ENCODE measurements around the gene ARSG. TPM values are rescaled to one million over a fixed set of nuclear protein-coding genes. Genes with fewer than 3 reads are reported as not detected.

The ARSG gene
- polyA plus RNA-seq, 1 experiment = 1.9 TPM

- Histone ChIP-seq H3K4me3 (ENCODE audit: low read depth, low read length) (no peak overlapping the region), H3K9me3 (ENCODE audit: control insufficient read depth, insufficient read depth, low read length) (no peaks in the 10 kb centered on the region), H3K27ac (ENCODE audit: low read depth, low read length) (peak overlapping the region; percentile 95), H3K27me3 (ENCODE audit: control insufficient read depth, insufficient read depth, low read length) (no peaks in the 10 kb centered on the region)
- ChIA-PET CTCF (interaction anchor here (0.6 to 3.9 kb wide), 2 partner anchors 14 to 112 kb away, joined by 3 to 35 read pairs; no protein-coding TSS in a partner anchor), POLR2A (no interaction called here)
- TF ChIP-seq CTCF (IDR thresholded peaks at IDR 0.05; ENCODE audit: low read depth, low read length) = no peak
- DNase-seq (ENCODE audit: low read depth, low spot score) = no peak
Measured at GRCh38 chr17:68384471-68384870, 93.2 kb downstream of the ARSG start.

- POLR2A ChIA-PET = no interaction called here
- TF ChIP-seq CTCF (IDR thresholded peaks at IDR 0.05; ENCODE audit: low read depth, low read length) = no peak
- CTCF ChIA-PET = interaction anchor here (0.6 to 3.9 kb wide), 2 partner anchors 14 to 112 kb away, joined by 3 to 35 read pairs; no protein-coding TSS in a partner anchor
- DNase-seq (ENCODE audit: low read depth, low spot score) = no peak
- Histone ChIP-seq H3K27ac (ENCODE audit: low read depth, low read length) (no peak overlapping the region), H3K9me3 (ENCODE audit: control insufficient read depth, insufficient read depth, low read length) (no peaks in the 10 kb centered on the region), H3K4me3 (ENCODE audit: low read depth, low read length) (no peak overlapping the region), H3K27me3 (ENCODE audit: control insufficient read depth, insufficient read depth, low read length) (no peaks in the 10 kb centered on the region)
Measured at GRCh38 chr17:68384941-68385340, 93.6 kb downstream of the ARSG start.

- TF ChIP-seq CTCF (IDR thresholded peaks at IDR 0.05; ENCODE audit: low read depth, low read length) = no peak
- Histone ChIP-seq H3K27me3 (ENCODE audit: control insufficient read depth, insufficient read depth, low read length) (no peaks in the 10 kb centered on the region), H3K9me3 (ENCODE audit: control insufficient read depth, insufficient read depth, low read length) (no peaks in the 10 kb centered on the region), H3K4me3 (ENCODE audit: low read depth, low read length) (no peak overlapping the region), H3K27ac (ENCODE audit: low read depth, low read length) (no peak overlapping the region)
- CTCF ChIA-PET = interaction anchor here (0.6 to 3.9 kb wide), 2 partner anchors 13 to 560 kb away, joined by 3 to 35 read pairs; partner anchors contain the start of gene BPTF
- POLR2A ChIA-PET = no interaction called here
- no peak for DNase-seq (ENCODE audit: low read depth, low spot score)
Measured at GRCh38 chr17:68385490-68386215, 94.4 kb downstream of the ARSG start.

- Histone ChIP-seq H3K4me3 (ENCODE audit: low read depth, low read length) (no peak overlapping the region), H3K27me3 (ENCODE audit: control insufficient read depth, insufficient read depth, low read length) (no peaks in the 10 kb centered on the region), H3K27ac (ENCODE audit: low read depth, low read length) (no peak overlapping the region), H3K9me3 (ENCODE audit: control insufficient read depth, insufficient read depth, low read length) (no peaks in the 10 kb centered on the region)
- CTCF ChIA-PET = interaction anchor here (5.2 kb wide), 1 partner anchor 12 kb away, joined by 44 read pairs; no protein-coding TSS in a partner anchor
- POLR2A ChIA-PET = no interaction called here
- DNase-seq (ENCODE audit: low read depth, low spot score) = no peak
- TF ChIP-seq CTCF (IDR thresholded peaks at IDR 0.05; ENCODE audit: low read depth, low read length) = no peak
Measured at GRCh38 chr17:68387435-68388218, 96.3 kb downstream of the ARSG start.

- POLR2A ChIA-PET = no interaction called here
- Histone ChIP-seq H3K9me3 (ENCODE audit: control insufficient read depth, insufficient read depth, low read length) (no peaks in the 10 kb centered on the region), H3K27me3 (ENCODE audit: control insufficient read depth, insufficient read depth, low read length) (no peaks in the 10 kb centered on the region), H3K4me3 (ENCODE audit: low read depth, low read length) (no peak overlapping the region), H3K27ac (ENCODE audit: low read depth, low read length) (no peak overlapping the region)
- TF ChIP-seq CTCF (IDR thresholded peaks at IDR 0.05; ENCODE audit: low read depth, low read length) = no peak
- no peak for DNase-seq (ENCODE audit: low read depth, low spot score)
- CTCF ChIA-PET = interaction anchor here (5.2 kb wide), 1 partner anchor 10 kb away, joined by 44 read pairs; no protein-coding TSS in a partner anchor
Measured at GRCh38 chr17:68389041-68389440, 97.7 kb downstream of the ARSG start.
